ENCODE results near the gene GTF2E1. TPM values are rescaled to one million over a fixed set of nuclear protein-coding genes. Genes with fewer than 3 reads are reported as not detected.
"Not testable (repeated sequence)": the region's sequence is repeated elsewhere in the genome, so short reads cannot be mapped to it uniquely, and the experiment has no call there.

GTF2E1 gene
- total RNA-seq, 2 experiments from 2014 or later: 26.1 to 27.0 TPM

GRCh38 chr3:120775411-120775810, 32.9 kb downstream of the GTF2E1 start:
- POLR2A ChIA-PET: no interaction called here
- H3K4me1 Mint-ChIP-seq: peaks cover 7% of the 10 kb centered on the region
- CTCF ChIA-PET: interaction anchor here (0.6 kb wide), 1 partner anchor 45 kb away, joined by 4 read pairs; no protein-coding TSS in a partner anchor
- H3K36me3 Mint-ChIP-seq (ENCODE audit: low read depth): peaks cover 21% of the 10 kb centered on the region
- no peaks in the 10 kb centered on the region for H3K27me3 Mint-ChIP-seq
- intact Hi-C loops (cut with DNase I, micrococcal nuclease): no loop called here
- H3K4me3 Mint-ChIP-seq: no peak overlapping the region
- no peak for ATAC-seq
- DNase-seq: no peak
- no peak overlapping the region for H3K27ac Mint-ChIP-seq
- H3K9me3 Mint-ChIP-seq (ENCODE audit: low read depth): no peaks in the 10 kb centered on the region

- H3K4me1 Mint-ChIP-seq: no peaks in the 10 kb centered on the region
- H3K9me3 Mint-ChIP-seq (ENCODE audit: low read depth): no peaks in the 10 kb centered on the region
- H3K4me3 Mint-ChIP-seq: no peak overlapping the region
- ChIA-PET POLR2A (no interaction called here), CTCF (interaction anchor here (2.3 kb wide), 1 partner anchor 16 kb away, joined by 6 read pairs; no protein-coding TSS in a partner anchor)
- H3K27ac Mint-ChIP-seq: no peak overlapping the region
- intact Hi-C loops (cut with DNase I, micrococcal nuclease): no loop called here
- DNase-seq (no peak), ATAC-seq (no peak)
- no peaks in the 10 kb centered on the region for H3K27me3 Mint-ChIP-seq
- peaks cover 18% of the 10 kb centered on the region for H3K36me3 Mint-ChIP-seq (ENCODE audit: low read depth)
These were observed 36.2 kb downstream of the GTF2E1 start for GRCh38 chr3:120778776-120779175.

- H3K4me3 Mint-ChIP-seq: no peak overlapping the region
- no peaks in the 10 kb centered on the region for H3K9me3 Mint-ChIP-seq (ENCODE audit: low read depth)
- no peak overlapping the region for H3K27ac Mint-ChIP-seq
- POLR2A ChIA-PET: no interaction called here
- H3K36me3 Mint-ChIP-seq (ENCODE audit: low read depth): peaks cover 26% of the 10 kb centered on the region
- intact Hi-C loops (cut with DNase I, micrococcal nuclease): no loop called here
- CTCF ChIA-PET: interaction anchor here (0.6 to 1.6 kb wide), 4 partner anchors 13 to 183 kb away, joined by 3 to 7 read pairs (median 4); no protein-coding TSS in a partner anchor
- ATAC-seq (no peak), DNase-seq (peak; percentile 5)
- H3K27me3 Mint-ChIP-seq: no peaks in the 10 kb centered on the region
- no peaks in the 10 kb centered on the region for H3K4me1 Mint-ChIP-seq
These were observed 38.4 kb downstream of the GTF2E1 start for GRCh38 chr3:120780977-120781376.

- POLR2A ChIA-PET; H3K27ac Mint-ChIP-seq; DNase-seq; H3K4me3 Mint-ChIP-seq; H3K4me1 Mint-ChIP-seq; ATAC-seq; intact Hi-C loops (cut with DNase I, micrococcal nuclease); H3K9me3 Mint-ChIP-seq (ENCODE audit: low read depth); H3K27me3 Mint-ChIP-seq: not testable (repeated sequence)
- H3K36me3 Mint-ChIP-seq (ENCODE audit: low read depth): peaks cover 15% of the 10 kb centered on the region
- CTCF ChIA-PET: interaction anchor here (0.7 to 1.6 kb wide), 2 partner anchors 9 to 142 kb away, joined by 3 to 5 read pairs; no protein-coding TSS in a partner anchor
These were observed 43.3 kb downstream of the GTF2E1 start for GRCh38 chr3:120785832-120786231.

GRCh38 chr3:120791010-120791409, 48.5 kb downstream of the GTF2E1 start:
- intact Hi-C loops (cut with DNase I, micrococcal nuclease): loop anchor here in 1 of 2 experiments (10.0 kb wide), 1 partner anchor 546 kb away; no protein-coding TSS in a partner anchor
- ChIA-PET POLR2A (no interaction called here), CTCF (no interaction called here)
- ATAC-seq: no peak
- H3K4me3 Mint-ChIP-seq: no peak overlapping the region
- no peaks in the 10 kb centered on the region for H3K9me3 Mint-ChIP-seq (ENCODE audit: low read depth)
- H3K4me1 Mint-ChIP-seq: peaks cover 12% of the 10 kb centered on the region
- no peaks in the 10 kb centered on the region for H3K27me3 Mint-ChIP-seq
- no peaks in the 10 kb centered on the region for H3K36me3 Mint-ChIP-seq (ENCODE audit: low read depth)
- H3K27ac Mint-ChIP-seq: no peak overlapping the region
- no peak for DNase-seq

GRCh38 chr3:120791913-120792312, 49.4 kb downstream of the GTF2E1 start:
- Mint-ChIP-seq H3K4me1 (peaks cover 12% of the 10 kb centered on the region), H3K4me3 (no peak overlapping the region), H3K9me3 (ENCODE audit: low read depth) (no peaks in the 10 kb centered on the region), H3K27ac (no peak overlapping the region), H3K27me3 (no peaks in the 10 kb centered on the region), H3K36me3 (ENCODE audit: low read depth) (no peaks in the 10 kb centered on the region)
- CTCF ChIA-PET: interaction anchor here (4.3 to 4.7 kb wide), 2 partner anchors 224 to 232 kb away, joined by 21 to 45 read pairs; no protein-coding TSS in a partner anchor
- intact Hi-C loops (cut with DNase I, micrococcal nuclease): loop anchor here in 1 of 2 experiments (10.0 kb wide), 1 partner anchor 547 kb away; no protein-coding TSS in a partner anchor
- DNase-seq (no peak), ATAC-seq (no peak)
- POLR2A ChIA-PET: no interaction called here

GRCh38 chr3:120793601-120794000, 51.1 kb downstream of the GTF2E1 start:
- H3K4me3 Mint-ChIP-seq: no peak overlapping the region
- H3K4me1 Mint-ChIP-seq: peaks cover 12% of the 10 kb centered on the region
- H3K9me3 Mint-ChIP-seq (ENCODE audit: low read depth): no peaks in the 10 kb centered on the region
- no peaks in the 10 kb centered on the region for H3K36me3 Mint-ChIP-seq (ENCODE audit: low read depth)
- H3K27me3 Mint-ChIP-seq: no peaks in the 10 kb centered on the region
- ChIA-PET CTCF (interaction anchor here (0.6 to 4.7 kb wide), 10 partner anchors 13 to 545 kb away, joined by 3 to 45 read pairs (median 4); no protein-coding TSS in a partner anchor), POLR2A (interaction anchor here (0.6 kb wide), 1 partner anchor 902 kb away, joined by 3 read pairs; no protein-coding TSS in a partner anchor)
- ATAC-seq: no peak
- intact Hi-C loops (cut with DNase I, micrococcal nuclease): loop anchor here in 1 of 2 experiments (10.0 kb wide), 1 partner anchor 549 kb away; no protein-coding TSS in a partner anchor
- H3K27ac Mint-ChIP-seq: no peak overlapping the region
- no peak for DNase-seq

GRCh38 chr3:120795017-120795648, 52.6 kb downstream of the GTF2E1 start:
- ChIA-PET POLR2A (no interaction called here), CTCF (interaction anchor here (0.5 to 4.7 kb wide), 29 partner anchors 9 to 555 kb away, joined by 3 to 45 read pairs (median 4); partner anchors contain the start of gene NDUFB4)
- no peaks in the 10 kb centered on the region for H3K36me3 Mint-ChIP-seq (ENCODE audit: low read depth)
- H3K27ac Mint-ChIP-seq: no peak overlapping the region
- peak; percentile 92 for DNase-seq
- no peak overlapping the region for H3K4me3 Mint-ChIP-seq
- no peaks in the 10 kb centered on the region for H3K27me3 Mint-ChIP-seq
- intact Hi-C loops (cut with DNase I, micrococcal nuclease): loop anchor here (1.0 to 10.0 kb wide), 5 partner anchors 53 to 553 kb away; partner anchors contain the start of genes GTF2E1 (in 1 of the 2) and RABL3 (in 1 of the 2)
- H3K9me3 Mint-ChIP-seq (ENCODE audit: low read depth): no peaks in the 10 kb centered on the region
- ATAC-seq: peak; percentile 99
- peaks cover 10% of the 10 kb centered on the region for H3K4me1 Mint-ChIP-seq

GRCh38 chr3:120795959-120796358, 53.4 kb downstream of the GTF2E1 start:
- no peaks in the 10 kb centered on the region for H3K9me3 Mint-ChIP-seq (ENCODE audit: low read depth)
- no peaks in the 10 kb centered on the region for H3K27me3 Mint-ChIP-seq
- peaks cover 8% of the 10 kb centered on the region for H3K4me1 Mint-ChIP-seq
- H3K36me3 Mint-ChIP-seq (ENCODE audit: low read depth): no peaks in the 10 kb centered on the region
- H3K27ac Mint-ChIP-seq: no peak overlapping the region
- ChIA-PET CTCF (interaction anchor here (0.6 to 4.7 kb wide), 10 partner anchors 11 to 236 kb away, joined by 3 to 45 read pairs (median 4); partner anchors contain the start of gene NDUFB4), POLR2A (no interaction called here)
- no peak for DNase-seq
- H3K4me3 Mint-ChIP-seq: no peak overlapping the region
- intact Hi-C loops (cut with DNase I, micrococcal nuclease): loop anchor here (1.0 to 10.0 kb wide), 5 partner anchors 54 to 554 kb away; partner anchors contain the start of genes GTF2E1 (in 1 of the 2) and RABL3 (in 1 of the 2)
- no peak for ATAC-seq

GRCh38 chr3:120796976-120797375, 54.4 kb downstream of the GTF2E1 start:
- ChIA-PET POLR2A (no interaction called here), CTCF (interaction anchor here (1.5 kb wide), 1 partner anchor 238 kb away, joined by 4 read pairs; no protein-coding TSS in a partner anchor)
- Mint-ChIP-seq H3K4me3 (no peak overlapping the region), H3K27ac (no peak overlapping the region), H3K4me1 (no peaks in the 10 kb centered on the region), H3K27me3 (no peaks in the 10 kb centered on the region), H3K9me3 (ENCODE audit: low read depth) (no peaks in the 10 kb centered on the region), H3K36me3 (ENCODE audit: low read depth) (no peaks in the 10 kb centered on the region)
- DNase-seq (no peak), ATAC-seq (no peak)
- intact Hi-C loops (cut with DNase I, micrococcal nuclease): loop anchor here (5.0 to 10.0 kb wide), 2 partner anchors 552 to 555 kb away; no protein-coding TSS in a partner anchor

- no peak overlapping the region for H3K4me3 Mint-ChIP-seq
- no peaks in the 10 kb centered on the region for H3K27me3 Mint-ChIP-seq
- DNase-seq (no peak), ATAC-seq (no peak)
- H3K27ac Mint-ChIP-seq: no peak overlapping the region
- no peaks in the 10 kb centered on the region for H3K4me1 Mint-ChIP-seq
- no peaks in the 10 kb centered on the region for H3K9me3 Mint-ChIP-seq (ENCODE audit: low read depth)
- ChIA-PET POLR2A (no interaction called here), CTCF (interaction anchor here (1.5 kb wide), 1 partner anchor 239 kb away, joined by 4 read pairs; no protein-coding TSS in a partner anchor)
- no peaks in the 10 kb centered on the region for H3K36me3 Mint-ChIP-seq (ENCODE audit: low read depth)
- intact Hi-C loops (cut with DNase I, micrococcal nuclease): loop anchor here (5.0 to 10.0 kb wide), 2 partner anchors 553 to 556 kb away; no protein-coding TSS in a partner anchor
These were observed 55.3 kb downstream of the GTF2E1 start for GRCh38 chr3:120797857-120798256.

All from activated CD4-positive, alpha-beta T cell treated with anti-CD3 and anti-CD28 coated beads for 36 hours (primary cell).